ENCODE results near the gene DBH. TPM values are rescaled to one million over a fixed set of nuclear protein-coding genes. Genes with fewer than 3 reads are reported as not detected.

The DBH gene
- total and polyA plus RNA-seq, 10 of the 15 experiments (the other 5 are each of a cell fraction or from before 2014, with no cell fraction given): not detected

- Histone ChIP-seq H3K4me1 (ENCODE audit: control insufficient read depth, insufficient read depth, low read length) (no peaks in the 10 kb centered on the region), H3K79me2 (ENCODE audit: control insufficient read depth, insufficient read depth, low read length) (no peaks in the 10 kb centered on the region), H3K4me3 (no peak overlapping the region), H4K20me1 (ENCODE audit: control insufficient read depth, insufficient read depth) (no peaks in the 10 kb centered on the region), H3K36me3 (ENCODE audit: control insufficient read depth in 2 of 2, insufficient read depth in 2 of 2, low read length in 1 of 2) (no peaks in the 10 kb centered on the region), H3K9ac (ENCODE audit: control insufficient read depth, insufficient read depth, low read length) (no peak overlapping the region), H3K27ac (ENCODE audit: control insufficient read depth, insufficient read depth) (no peak overlapping the region), H3K9me3 (replicated peaks; ENCODE audit: control insufficient read depth, insufficient read depth, low read length) (no peaks in the 10 kb centered on the region; the same call in 2 of the 3 replicates), H2AFZ (ENCODE audit: control insufficient read depth, low read depth, low read length) (no peak overlapping the region), H3K4me2 (ENCODE audit: control insufficient read depth, insufficient read depth) (no peak overlapping the region), H3K27me3 (replicated peaks in 1 of 2; ENCODE audit: control insufficient read depth in 2 of 2, insufficient read depth in 2 of 2, low read length in 1 of 2) (peaks cover 0 to 1% of the 10 kb centered on the region in 2 experiments; a peak in 3 of 4 replicates)
- in situ Hi-C loops (cut with MboI): no loop called here
- POLR2A ChIA-PET: no interaction called here
- 2% methylated on average over 3 of the region's 3 CpGs for WGBS (ENCODE audit: insufficient coverage, insufficient replicate concordance, low lambda C conversion rate, missing lambda C conversion rate)
- TF ChIP-seq ZSCAN29 (IDR thresholded peaks at IDR 0.05) (no peak), STAT3 (IDR thresholded peaks at IDR 0.05; ENCODE audit: low read depth, low read length) (no peak), RB1 (IDR thresholded peaks at IDR 0.05; ENCODE audit: borderline replicate concordance) (no peak), MTA3 (IDR thresholded peaks at IDR 0.05; ENCODE audit: borderline replicate concordance, low read length) (no peak), ZNF687 (IDR thresholded peaks at IDR 0.05) (no peak), CEBPB (IDR thresholded peaks at IDR 0.05; ENCODE audit: borderline replicate concordance in 1 of 2, low read depth in 2 of 2, low read length in 2 of 2) (no peak), EGR1 (IDR thresholded peaks at IDR 0.05; ENCODE audit: borderline replicate concordance in 1 of 2, low read depth in 2 of 2, low read length in 2 of 2) (no peak)
- intact Hi-C loops (cut with micrococcal nuclease; ENCODE audit: unreplicated experiment): no loop called here
- CTCF ChIA-PET: no interaction called here
- SMC1A ChIA-PET (ENCODE audit: uncharacterized antibody, unreplicated experiment): no interaction called here
- FAIRE-seq (no peak), ATAC-seq (no peak), DNase-seq (ENCODE audit: low read depth, low spot score) (no peak)
- RAD21 ChIA-PET (ENCODE audit: unreplicated experiment): no interaction called here
- BruUV-seq (replicated peaks): no TSS peak
Observed at GRCh38 chr9:133627341-133627740, 8.8 kb upstream of the DBH start.
